Subcutaneous abdominal adipose tissue (tissue), 5 donors: ENCODE measurements around the gene ZNF441.

Experiments
- H3K27ac ChIP-seq: one replicate; pipeline ENCODE4 v1.7.0; 2013; ENCODE audit warnings: low read depth, mild to moderate bottlenecking, inconsistent platforms, low read length, moderate library complexity
- H3K27me3 ChIP-seq, 5 donors: one replicate each; pipeline ENCODE4 v1.7.0; 2013; ENCODE audit warnings: low read length in 5 of 5, inconsistent platforms in 1 of 5; ENCODE audit not compliant: control insufficient read depth in 5 of 5, insufficient read depth in 4 of 5
- H3K36me3 ChIP-seq, 5 donors: one replicate each; pipeline ENCODE4 v1.7.0; 2013; ENCODE audit warnings: low read length in 5 of 5; ENCODE audit not compliant: control insufficient read depth in 5 of 5, insufficient read depth in 5 of 5
- H3K4me1 ChIP-seq, 5 donors: one replicate each; pipeline ENCODE4 v1.7.0; 2013; ENCODE audit warnings: low read length in 5 of 5, mild to moderate bottlenecking in 3 of 5, moderate library complexity in 1 of 5; ENCODE audit not compliant: control insufficient read depth in 5 of 5, insufficient read depth in 5 of 5
- H3K4me3 ChIP-seq, 5 donors: one replicate each; pipeline ENCODE4 v1.7.0; 2013; ENCODE audit warnings: low read length in 5 of 5, low read depth in 1 of 5
- H3K9ac ChIP-seq, 5 donors: one replicate each; pipeline ENCODE4 v1.7.0; 2013; ENCODE audit warnings: low read length in 5 of 5, mild to moderate bottlenecking in 4 of 5, moderate library complexity in 3 of 5
- H3K9me3 ChIP-seq, 5 donors: one replicate each; pipeline ENCODE4 v1.7.0; 2013; ENCODE audit warnings: low read length in 5 of 5; ENCODE audit not compliant: control insufficient read depth in 5 of 5
- donor health status: healthy.
- donor health status: healthy.
- donor health status: healthy.
- donor health status: healthy.
- donor health status: healthy.

The ZNF441 gene

GRCh38 chr19:11766597-11767591, at the start of gene ZNF441:
TSS of gene ZNF441 (plus strand) at chr19:11767000. CDS start at chr19:11767194, 194 bp downstream.
- Histone ChIP-seq H3K36me3 (no peaks in the 10 kb centered on the region), H3K27me3 (peaks cover 0 to 3% (median 0%) of the 10 kb centered on the region in 5 donors), H3K27ac (peak within 1 kb of the TSS; percentile 91), H3K4me1 (peaks cover 6 to 24% (median 16%) of the 10 kb centered on the region in 5 donors), H3K9ac (peak within 1 kb of the TSS; percentile 81 to 93 (median 91)), H3K4me3 (peak within 1 kb of the TSS; percentile 77 to 91 (median 87)), H3K9me3 (peaks cover 0 to 8% (median 3%) of the 10 kb centered on the region in 5 donors)

GRCh38 chr19:11721681-11722080, 45.1 kb upstream of the ZNF441 start:
- peaks cover 10 to 41% (median 16%) of the 10 kb centered on the region in 5 donors for H3K9me3 ChIP-seq
- H3K9ac ChIP-seq, result no peak overlapping the region
- H3K27ac ChIP-seq, result no peak overlapping the region
- peaks cover 0 to 4% (median 0%) of the 10 kb centered on the region in 5 donors for H3K4me1 ChIP-seq
- peak overlapping the region in 1 of 5 donors; percentile 33 for H3K4me3 ChIP-seq
- no peaks in the 10 kb centered on the region for H3K27me3 ChIP-seq
- H3K36me3 ChIP-seq, result peaks cover 37 to 53% (median 40%) of the 10 kb centered on the region in 5 donors

- no peaks in the 10 kb centered on the region for H3K27me3 ChIP-seq
- no peak overlapping the region for H3K9ac ChIP-seq
- peaks cover 10 to 41% (median 16%) of the 10 kb centered on the region in 5 donors for H3K9me3 ChIP-seq
- no peak overlapping the region for H3K27ac ChIP-seq
- H3K36me3 ChIP-seq, result peaks cover 37 to 53% (median 40%) of the 10 kb centered on the region in 5 donors
- peaks cover 0 to 4% (median 0%) of the 10 kb centered on the region in 5 donors for H3K4me1 ChIP-seq
- H3K4me3 ChIP-seq, result peak overlapping the region in 4 of 5 donors; percentile 2 to 33 (median 18)
Observed at GRCh38 chr19:11722414-11722813, 44.4 kb upstream of the ZNF441 start.

- Histone ChIP-seq H3K4me1 (no peaks in the 10 kb centered on the region), H3K9me3 (peaks cover 0 to 6% (median 0%) of the 10 kb centered on the region in 5 donors), H3K27me3 (no peaks in the 10 kb centered on the region), H3K4me3 (no peak overlapping the region), H3K27ac (no peak overlapping the region), H3K9ac (no peak overlapping the region), H3K36me3 (peaks cover 4 to 13% (median 10%) of the 10 kb centered on the region in 5 donors)
Observed at GRCh38 chr19:11729586-11729985, 37.2 kb upstream of the ZNF441 start.

GRCh38 chr19:11735375-11735774, 31.4 kb upstream of the ZNF441 start:
- Histone ChIP-seq H3K36me3 (peaks cover 0 to 6% (median 2%) of the 10 kb centered on the region in 5 donors), H3K9ac (no peak overlapping the region), H3K4me1 (peaks cover 11 to 27% (median 24%) of the 10 kb centered on the region in 5 donors), H3K27me3 (no peaks in the 10 kb centered on the region), H3K27ac (no peak overlapping the region), H3K4me3 (no peak overlapping the region), H3K9me3 (no peaks in the 10 kb centered on the region)

- peak overlapping the region in 1 of 5 donors; percentile 35 for H3K9ac ChIP-seq
- H3K36me3 ChIP-seq, result no peaks in the 10 kb centered on the region
- no peaks in the 10 kb centered on the region for H3K9me3 ChIP-seq
- H3K27me3 ChIP-seq, result no peaks in the 10 kb centered on the region
- peak overlapping the region in 1 of 5 donors; percentile 6 for H3K4me3 ChIP-seq
- no peak overlapping the region for H3K27ac ChIP-seq
- H3K4me1 ChIP-seq, result peaks cover 11 to 27% (median 24%) of the 10 kb centered on the region in 5 donors
Observed at GRCh38 chr19:11736696-11737095, 30.1 kb upstream of the ZNF441 start.

GRCh38 chr19:11737964-11738745, 28.6 kb upstream of the ZNF441 start:
- Histone ChIP-seq H3K4me3 (peak overlapping the region; percentile 80 to 93 (median 89)), H3K4me1 (peaks cover 11 to 27% (median 24%) of the 10 kb centered on the region in 5 donors), H3K27ac (peak overlapping the region; percentile 86), H3K36me3 (no peaks in the 10 kb centered on the region), H3K9ac (peak overlapping the region; percentile 78 to 89 (median 87)), H3K9me3 (no peaks in the 10 kb centered on the region), H3K27me3 (no peaks in the 10 kb centered on the region)

GRCh38 chr19:11738746-11739620, 27.8 kb upstream of the ZNF441 start, which contains the start of gene ZNF823:
TSS of gene ZNF823 (minus strand) at chr19:11738946. CDS start at chr19:11738819, 127 bp downstream.
- peak within 1 kb of the TSS; percentile 80 to 93 (median 89) for H3K4me3 ChIP-seq
- H3K4me1 ChIP-seq, result peaks cover 11 to 27% (median 24%) of the 10 kb centered on the region in 5 donors
- H3K27ac ChIP-seq, result peak within 1 kb of the TSS; percentile 86
- no peaks in the 10 kb centered on the region for H3K9me3 ChIP-seq
- H3K36me3 ChIP-seq, result no peaks in the 10 kb centered on the region
- peak within 1 kb of the TSS; percentile 78 to 89 (median 87) for H3K9ac ChIP-seq
- no peaks in the 10 kb centered on the region for H3K27me3 ChIP-seq

- Histone ChIP-seq H3K36me3 (no peaks in the 10 kb centered on the region), H3K4me1 (no peaks in the 10 kb centered on the region), H3K9me3 (peaks cover 3 to 16% (median 12%) of the 10 kb centered on the region in 5 donors), H3K4me3 (no peak overlapping the region), H3K27me3 (no peaks in the 10 kb centered on the region), H3K27ac (no peak overlapping the region), H3K9ac (no peak overlapping the region)
Observed at GRCh38 chr19:11745869-11746268, 20.9 kb upstream of the ZNF441 start.
